Limb (tissue), 2 donors: ENCODE data around the gene AIF1L.
"Not testable (repeated sequence)": the region's sequence is repeated elsewhere in the genome, so short reads cannot be mapped to it uniquely, and the experiment has no call there.

Source experiments
- DNase-seq, 2 donors: peaks; one replicate each; pipeline ENCODE4 v3.0.0-alpha.2; 2016; ENCODE audit errors: extremely low spot score in 2 of 2

Gene AIF1L

DNA sequence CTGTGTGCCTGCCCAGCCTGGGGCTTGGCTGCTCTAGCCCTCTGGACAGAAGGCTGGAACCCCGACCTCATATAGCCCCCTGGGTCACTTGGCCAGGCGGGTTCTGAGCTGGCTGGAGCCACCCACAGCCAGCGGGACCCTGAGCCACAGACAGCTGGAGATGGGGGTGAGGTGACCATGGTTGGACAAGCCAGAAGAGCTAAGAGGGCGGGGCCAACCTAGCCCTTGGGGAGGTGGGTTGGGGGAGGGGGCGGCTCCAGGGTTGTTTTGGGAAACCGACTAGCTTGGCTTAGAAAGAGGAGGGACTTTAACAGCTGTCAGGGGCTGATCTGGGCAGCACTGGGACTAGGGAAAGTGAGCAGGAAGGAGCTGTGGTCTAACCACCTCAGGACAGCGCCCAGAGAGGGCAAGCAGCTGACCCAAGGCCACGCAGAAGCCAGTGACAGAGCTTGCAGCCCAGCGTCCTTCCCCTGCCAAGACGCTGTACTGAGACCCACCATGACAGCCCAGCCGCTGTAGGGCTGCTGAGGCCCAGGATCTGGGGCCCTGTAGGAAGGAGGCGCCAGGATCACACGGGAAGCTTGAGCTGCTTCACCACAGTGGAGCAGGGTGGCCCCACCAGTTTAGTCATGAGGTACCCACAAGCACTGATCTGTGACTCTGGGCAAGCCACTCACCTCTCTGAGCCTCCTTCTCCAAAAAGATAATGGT, 2.2 kb downstream of the AIF1L start:
- no peak for DNase-seq

DNA sequence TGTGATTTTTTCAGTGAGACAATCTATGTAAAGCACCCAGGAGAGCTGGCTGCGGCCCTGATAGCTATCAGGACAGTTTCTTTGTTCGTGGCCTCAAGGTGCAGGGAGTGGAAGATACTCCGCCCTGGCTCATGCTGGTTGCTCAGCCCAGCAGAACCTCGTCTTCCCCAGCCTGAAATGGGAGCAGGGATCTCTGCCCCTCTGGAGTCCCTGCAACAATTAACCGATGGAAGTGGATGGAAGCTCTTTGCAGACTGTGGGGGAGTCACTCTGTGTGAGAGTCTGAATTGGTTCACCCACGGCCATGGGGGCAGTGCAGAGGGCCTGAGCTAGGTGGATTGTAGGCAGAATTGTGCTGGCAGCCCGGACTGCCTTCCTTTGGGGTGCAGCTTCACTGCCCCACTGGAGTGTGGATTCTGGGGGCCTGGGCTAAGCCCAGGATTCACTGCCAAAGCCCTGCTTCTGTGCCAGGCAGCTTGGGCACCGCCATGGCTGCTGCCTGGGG, 2.8 kb downstream of the AIF1L start:
- no peak for DNase-seq

DNA sequence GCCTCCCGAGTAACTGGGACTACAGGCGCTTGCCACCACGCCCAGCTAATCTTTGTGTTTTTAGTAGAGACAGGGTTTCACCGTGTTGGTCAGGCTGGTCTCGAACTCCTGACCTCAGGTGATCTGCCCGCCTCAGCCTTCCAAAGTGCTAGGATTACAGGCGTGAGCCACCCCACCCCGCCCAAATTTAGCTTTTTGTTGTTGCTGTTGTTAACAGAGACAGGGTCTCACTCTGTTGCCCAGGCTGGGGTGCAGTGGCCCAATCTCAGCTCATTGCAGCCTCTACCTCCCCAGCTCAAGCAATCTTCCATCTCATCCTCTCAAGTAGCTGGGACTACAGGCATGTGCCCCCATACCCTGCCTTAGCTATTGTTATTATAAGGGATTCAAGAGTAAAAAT, 3.5 kb downstream of the AIF1L start:
- DNase-seq = not testable (repeated sequence)

DNA sequence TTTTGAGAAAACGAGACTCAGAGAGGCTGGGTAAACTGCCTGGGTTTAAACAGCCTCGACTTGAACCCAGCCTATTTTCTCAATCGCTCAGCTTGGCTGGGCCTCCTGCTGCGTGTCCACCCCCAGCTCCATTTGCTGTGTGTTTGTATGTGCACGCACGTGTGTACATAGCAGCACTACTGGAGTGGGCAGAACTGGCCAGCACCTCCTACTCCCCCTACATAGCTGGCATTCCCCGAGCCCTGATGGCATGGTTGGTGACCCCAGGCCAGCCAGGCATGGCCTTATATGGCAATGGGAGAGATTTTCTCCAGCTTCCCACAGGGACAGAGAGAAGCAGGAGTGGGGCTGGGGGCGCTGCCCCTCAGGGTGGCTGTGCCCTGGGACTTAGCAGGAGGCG, 4.1 kb downstream of the AIF1L start:
- no peak for DNase-seq

DNA sequence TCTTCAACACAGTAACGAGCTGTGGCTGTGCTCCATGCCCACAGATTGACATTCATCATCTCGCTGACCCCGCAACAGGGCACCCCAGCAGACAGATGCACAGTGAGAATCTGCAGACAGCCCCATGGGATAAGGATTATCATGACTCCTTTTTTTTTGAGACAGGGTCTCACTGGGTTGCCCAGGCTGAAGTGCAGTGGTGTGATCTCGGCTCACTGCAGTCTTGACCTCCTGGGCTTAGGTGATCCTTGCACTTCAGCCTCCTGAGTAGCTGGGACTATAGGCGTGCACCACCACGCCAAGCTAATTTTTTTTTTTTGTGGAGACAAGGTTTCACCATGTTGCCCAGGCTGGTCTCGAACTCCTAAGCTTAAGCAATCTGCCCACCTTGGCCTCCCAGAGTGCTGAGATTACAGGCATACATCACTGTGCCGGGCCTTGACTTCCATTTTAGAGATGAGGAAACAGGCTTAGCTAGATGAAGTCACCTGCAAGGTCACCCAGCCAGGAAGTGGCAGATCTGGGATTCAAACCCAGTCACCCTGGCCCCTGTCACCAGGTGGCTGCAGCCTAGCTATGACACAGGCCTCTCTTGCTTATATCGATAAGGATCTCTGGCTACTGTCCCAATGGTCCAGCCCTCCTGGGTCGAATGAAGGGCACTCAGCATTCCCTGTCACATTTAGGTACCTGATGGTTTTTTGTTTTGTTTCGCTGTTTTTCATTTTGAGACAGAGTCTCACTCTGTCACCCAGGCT, 5.1 kb downstream of the AIF1L start:
- no peak for DNase-seq

DNA sequence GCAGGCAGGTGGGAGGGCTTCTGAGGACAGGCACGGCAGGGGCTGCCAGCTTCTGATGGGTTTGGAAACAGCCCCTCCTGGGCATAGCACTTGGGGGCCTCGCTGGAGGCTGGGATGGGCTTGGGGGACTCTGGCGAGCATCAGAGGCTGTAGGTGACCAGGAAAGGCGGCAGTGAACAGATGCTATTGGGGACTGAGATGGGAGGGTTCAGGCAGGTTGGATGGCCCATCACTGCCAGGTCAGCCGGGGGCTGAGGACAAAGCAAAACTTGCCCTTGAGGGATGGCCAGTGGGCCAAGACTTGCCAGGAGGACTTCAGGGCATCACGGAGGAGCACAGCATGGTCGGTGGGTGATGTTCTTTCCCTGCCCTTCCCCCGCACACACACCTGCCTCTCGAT, 6.7 kb downstream of the AIF1L start:
- DNase-seq = no peak

DNA sequence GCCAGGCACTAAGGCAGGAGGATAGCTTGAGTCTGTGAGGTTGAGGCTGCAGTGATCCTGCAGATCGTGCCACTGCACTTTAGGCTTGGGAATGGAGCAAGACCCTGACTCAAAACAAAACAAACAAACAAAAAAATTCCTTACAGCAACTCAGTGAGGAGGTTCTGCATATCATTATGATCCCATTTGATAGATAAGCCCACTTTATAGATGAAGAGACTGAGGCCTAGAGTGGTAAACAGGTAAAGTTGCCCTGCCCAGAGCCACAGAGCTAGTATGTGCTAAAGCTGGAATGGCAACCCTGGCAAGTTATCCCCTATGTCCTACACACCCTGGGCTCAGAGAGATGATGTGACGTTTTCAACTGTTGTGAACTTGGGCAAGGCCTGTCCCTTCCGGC, 7.2 kb downstream of the AIF1L start:
- no peak for DNase-seq

DNA sequence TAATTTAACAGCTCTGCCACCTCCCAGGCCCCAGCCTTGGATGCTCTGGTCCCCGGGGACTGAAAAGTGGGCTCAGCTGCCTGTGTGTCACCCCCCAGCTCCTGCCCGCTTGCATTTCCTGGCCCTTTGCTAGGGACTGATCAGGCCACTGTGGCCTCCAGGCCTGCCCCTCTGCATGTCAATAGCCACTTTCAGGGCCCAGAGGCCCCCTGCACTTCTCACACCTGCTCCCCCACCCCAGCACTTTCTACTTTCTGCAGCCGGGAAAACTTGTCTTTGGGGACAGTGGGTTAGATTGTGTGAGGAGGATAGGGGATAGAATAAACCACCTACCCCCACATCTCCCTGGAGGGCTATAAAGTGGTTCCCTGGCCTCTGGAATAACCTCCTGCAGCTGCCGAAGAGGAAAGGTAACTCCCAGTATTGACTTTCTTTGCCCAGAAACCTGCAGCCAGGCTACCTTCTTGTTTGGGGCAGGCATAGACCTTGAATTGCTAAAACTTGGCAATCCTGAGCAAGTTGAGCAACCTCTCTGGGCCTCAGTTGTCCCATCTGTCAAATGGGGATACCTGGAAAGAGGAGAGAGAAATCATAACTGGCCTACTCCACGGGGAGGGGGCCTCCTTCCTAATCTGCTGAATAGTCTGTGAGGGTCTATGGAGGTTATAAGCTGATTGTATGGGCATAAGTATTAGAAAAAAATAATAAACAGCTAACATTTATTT, 7.8 kb downstream of the AIF1L start:
- no peak for DNase-seq

DNA sequence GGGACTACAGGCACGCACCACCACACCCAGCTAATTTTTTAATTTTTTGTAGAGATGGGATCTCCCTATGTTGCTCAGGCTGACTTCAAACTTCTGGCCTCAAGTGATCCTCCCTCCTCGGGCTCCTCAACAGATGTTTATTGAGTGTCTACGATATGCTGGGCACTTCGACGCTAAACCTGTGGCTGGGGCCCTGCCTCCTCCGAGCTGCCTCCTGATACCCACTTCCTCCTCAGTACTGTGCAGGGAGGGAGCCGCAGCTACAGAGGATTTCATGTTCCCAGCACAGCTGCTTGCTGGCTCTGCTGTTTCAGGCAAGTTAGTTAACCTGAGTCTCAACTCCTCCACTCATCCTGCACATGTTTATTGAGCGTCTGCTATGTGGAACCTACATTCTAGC, 9.6 kb downstream of the AIF1L start:
- DNase-seq = no peak

DNA sequence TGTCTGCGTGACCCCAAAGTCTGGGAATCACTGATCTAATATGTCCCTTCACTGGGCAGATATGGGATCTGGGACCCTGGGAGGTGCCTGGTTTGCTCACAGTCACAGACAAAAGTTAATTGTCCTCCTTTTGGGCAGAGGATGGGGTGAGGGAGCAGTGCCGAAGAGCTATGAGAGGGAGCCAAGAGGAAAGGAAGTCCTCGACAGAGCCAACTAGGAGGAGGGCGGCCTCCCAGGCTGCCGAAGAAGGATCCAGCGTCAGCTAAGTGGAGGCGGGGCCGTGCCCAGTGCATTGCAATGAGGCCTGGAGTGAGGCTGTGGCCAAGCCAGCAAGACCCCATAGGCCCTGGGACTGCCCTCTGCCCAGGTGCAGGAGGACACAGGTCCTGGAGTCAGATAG, 11.4 kb downstream of the AIF1L start:
- DNase-seq = no peak

DNA sequence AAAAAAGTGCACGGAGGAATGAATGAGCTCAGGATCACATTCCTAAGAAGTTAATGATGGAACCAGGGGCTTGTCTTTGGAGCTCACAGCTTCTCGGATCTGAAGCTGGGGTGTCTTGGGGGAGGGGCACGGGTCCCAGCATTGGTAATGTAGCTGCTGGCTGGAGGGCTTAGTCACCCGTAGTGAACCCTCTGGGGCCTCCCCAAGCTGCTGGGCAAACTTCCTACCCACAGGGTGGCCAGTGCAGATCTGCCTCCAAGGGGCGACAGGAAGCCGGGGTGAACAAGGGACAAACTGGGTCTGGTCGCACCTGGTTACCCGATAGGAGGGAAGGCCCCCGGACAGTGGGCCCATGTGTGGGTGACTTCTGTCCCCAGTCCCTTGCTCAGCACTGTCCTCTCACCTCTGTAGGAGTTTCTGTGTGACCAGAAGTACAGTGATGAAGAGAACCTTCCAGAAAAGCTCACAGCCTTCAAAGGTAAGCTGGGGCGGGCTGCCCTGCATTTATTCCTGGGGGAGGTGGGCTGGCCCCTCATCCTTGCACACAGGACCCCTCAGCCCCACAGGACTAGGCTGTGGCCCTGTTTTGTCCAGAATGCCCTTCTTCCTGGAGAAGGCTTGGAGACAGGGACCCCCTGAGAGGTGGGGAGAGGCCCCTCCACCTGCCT, 15.0 kb downstream of the AIF1L start:
- no peak for DNase-seq

DNA sequence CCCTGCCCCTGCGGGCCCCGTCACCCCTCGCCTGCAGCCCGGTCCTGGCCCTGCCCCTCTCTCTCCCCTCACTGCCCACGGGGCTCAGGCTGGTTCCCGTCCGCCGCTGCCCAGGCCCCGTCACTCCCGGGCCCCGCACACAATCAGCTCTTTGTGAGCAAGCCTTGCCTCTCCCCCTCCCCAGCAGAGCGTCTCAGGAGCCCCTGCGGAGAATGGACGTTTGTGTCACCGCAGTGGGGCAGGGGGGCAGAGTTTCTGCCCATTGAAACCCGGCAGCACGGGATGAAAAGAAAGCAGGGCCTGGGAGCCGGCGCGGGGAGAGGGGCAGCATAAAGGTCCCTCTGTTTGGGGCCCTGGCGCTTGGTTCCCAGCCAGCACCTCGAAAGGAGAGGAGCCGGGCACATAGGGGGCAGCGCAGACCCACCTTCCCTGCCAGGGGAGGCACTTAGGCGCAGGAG, 15.6 kb downstream of the AIF1L start:
- peak in 1 of 2 donors; percentile 82 for DNase-seq

DNA sequence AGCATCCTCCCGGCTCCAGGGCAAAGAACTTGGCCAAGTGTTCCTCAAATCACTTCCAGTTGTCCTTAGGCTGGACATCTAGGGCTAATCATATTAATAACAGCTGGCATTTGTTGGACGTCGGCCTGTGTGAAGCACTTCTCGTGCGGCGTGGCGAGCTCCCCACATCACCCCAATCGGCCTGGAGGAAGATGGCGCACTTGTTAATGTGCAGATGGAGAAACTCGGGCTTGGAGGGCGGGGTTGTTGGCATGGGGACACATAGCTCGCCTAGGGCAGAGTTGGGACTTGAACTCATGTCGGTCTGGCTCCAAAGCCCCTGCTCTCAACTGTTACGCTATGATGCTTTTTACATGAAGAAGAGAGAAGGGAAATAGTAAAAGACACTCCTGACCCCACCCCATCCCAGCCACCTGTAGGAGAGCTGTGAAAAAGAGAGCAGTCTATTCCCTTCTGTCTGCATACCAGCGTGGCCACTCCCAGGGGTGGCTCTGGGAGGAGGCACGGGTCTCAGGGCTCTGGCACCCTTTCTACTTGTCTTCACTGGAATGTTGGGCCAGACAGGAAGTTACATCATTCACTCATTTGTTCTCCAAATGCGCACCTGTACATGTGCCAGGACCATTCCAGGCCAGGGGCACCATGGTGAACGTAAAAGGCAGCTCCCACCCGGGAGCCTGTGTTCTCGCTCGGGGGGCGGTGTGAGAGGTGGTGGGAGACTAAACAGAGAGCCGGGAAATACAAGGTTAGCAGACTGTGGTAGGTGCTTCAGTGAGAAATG, 16.2 kb downstream of the AIF1L start:
- no peak for DNase-seq

DNA sequence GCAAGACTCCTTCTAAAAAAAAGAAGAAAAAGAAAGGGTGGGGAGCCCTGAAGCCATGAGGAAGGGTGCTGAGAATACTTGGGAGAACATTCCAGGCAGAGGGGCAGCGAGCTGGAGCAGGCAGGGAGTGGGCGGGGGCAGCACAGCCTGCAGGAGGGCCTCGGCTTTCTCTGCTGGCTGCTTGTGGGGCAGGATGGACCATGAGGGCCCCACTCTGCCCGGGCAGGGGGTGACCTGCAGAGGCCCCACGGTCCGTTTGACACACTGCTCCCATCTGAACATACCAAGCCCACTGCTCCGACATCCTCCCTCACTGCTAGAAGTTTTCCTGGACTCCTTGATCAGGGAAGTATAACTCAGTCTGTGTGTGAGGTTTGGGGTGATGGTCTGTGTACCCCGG, 17.3 kb downstream of the AIF1L start:
- no peak for DNase-seq

DNA sequence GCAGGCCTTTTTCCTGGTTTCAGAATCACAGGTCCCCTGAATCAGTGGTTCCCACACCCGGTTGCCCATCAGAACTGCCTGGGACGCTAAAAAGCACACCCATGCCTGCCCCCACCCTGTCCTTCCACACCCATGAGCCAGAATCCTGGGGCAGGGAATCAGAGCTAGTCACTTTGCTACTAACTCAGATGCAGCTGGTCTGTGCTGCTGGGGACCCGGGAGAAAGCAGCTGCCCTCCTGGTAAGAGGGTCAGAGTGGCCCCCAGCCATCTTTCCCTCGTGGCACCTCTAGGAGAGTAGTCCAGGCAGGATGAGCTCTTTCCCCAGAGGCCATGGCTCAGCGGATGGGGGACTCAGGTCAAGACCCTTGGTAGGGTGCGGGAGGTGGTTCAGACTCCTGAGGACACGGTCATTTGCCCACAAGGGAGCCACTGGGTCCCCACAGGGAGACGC, 17.8 kb downstream of the AIF1L start:
- no peak for DNase-seq

DNA sequence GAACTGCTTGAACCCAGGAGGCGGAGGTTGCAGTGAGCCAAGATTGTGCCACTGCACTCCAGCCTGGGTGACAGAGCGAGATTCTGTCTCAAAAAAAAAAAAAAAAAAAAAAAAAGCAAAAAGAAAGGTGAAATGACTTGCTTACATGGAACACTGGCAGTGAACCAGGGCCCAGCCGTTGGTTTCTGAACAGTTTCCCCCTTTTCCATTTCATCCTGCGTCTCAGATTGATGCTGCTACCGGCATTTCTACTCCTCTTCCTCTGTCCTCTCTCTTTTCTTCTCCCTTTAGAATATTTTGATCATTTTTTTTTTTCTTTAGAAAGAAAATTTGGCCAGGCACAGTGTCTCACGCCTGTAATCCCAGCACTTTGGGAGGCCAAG, 19.0 kb downstream of the AIF1L start:
- DNase-seq = not testable (repeated sequence)

DNA sequence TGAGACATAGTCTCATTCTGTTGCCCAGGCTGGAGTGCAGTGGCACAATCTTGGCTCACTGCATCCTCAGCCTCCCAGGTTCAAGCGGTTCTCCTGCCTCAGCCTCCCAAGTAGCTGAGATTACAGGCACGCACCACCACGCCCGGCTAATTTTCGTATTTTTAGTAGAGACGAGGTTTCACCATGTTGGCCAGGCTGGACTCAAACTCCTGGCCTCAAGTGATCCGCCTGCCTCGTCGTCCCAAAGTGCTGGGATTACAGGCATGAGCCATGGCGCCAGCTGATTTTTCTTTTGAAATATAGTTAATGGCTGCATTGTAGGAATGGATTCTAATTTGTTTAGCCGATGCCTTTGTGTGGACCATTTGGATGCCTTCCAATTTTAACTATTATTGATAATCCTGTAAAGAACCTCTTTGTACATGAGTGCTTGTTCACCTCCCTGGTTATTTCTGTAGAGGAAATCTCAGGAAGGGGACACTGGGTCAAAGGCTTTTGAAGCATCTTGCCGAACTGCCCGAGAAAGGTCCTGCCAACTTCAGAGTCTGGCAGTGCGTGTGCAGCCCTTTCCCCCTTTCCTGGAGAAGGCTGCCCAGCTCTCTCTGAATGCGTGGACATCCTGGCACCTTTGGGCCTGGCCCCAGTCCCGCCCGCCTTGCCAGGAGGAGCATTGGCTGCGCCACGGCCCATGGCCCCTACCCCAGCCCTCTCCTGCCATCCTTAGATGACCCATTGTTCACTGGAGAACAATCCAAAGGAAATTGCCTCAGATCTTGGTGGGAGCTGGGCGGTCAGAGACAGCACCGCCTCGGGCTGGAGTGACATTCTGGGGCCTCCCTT, 20.2 kb downstream of the AIF1L start:
- no peak for DNase-seq

DNA sequence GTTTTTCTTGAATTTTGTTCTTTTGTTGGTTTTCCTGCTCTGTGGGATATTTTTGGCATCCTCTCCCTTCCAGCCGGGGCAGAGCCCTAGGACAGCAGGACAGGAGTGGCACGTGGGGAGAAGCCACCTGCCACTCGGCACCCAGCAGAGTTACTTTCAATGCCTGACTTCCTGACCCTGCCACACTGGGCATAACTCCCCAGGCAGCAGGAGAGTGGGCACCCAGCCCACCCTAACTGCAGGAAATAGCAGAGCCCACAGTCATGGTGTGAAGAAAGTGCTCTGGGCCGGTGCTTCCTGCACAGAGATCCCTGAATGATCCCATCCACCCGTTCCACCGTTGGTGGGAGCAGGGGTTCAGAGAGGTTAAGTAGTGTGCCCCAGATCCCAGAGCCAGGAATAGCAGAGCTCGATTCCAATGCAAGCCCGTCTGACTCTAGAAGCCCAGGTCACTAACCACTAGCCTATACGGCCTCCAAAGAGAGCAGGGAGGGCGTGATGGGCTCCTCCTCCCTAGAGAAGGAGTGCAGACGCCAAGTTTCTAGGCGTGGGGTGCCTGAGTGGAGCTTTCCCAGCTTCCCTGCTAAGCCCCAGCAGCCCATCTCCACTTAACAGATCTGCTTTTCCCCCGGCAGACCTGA, 20.9 kb downstream of the AIF1L start:
- no peak for DNase-seq

DNA sequence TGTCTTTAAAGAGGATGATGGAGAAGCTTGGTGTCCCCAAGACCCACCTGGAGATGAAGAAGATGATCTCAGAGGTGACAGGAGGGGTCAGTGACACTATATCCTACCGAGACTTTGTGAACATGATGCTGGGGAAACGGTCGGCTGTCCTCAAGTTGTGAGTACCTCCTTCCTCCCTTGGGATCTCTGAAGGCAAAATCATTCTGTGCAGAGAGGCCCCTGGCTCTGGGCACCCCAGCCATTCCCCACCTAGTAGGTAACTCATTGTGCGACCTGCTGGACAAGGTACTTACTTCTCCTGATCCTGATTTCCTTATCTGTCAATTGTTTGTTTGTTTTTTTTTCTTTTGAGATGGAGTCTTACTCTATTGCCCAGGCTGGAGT, 21.4 kb downstream of the AIF1L start:
- no peak for DNase-seq
